WTC11 (cell line): ENCODE measurements around the gene JAZF1. TPM values are rescaled to one million over a fixed set of nuclear protein-coding genes. Genes with fewer than 3 reads are reported as not detected.

Experiments used
- ATAC-seq: fragments of 200-7000 bp; cut with Tn5 transposase; 2 replicates; pipeline ENCODE4 v1.10.0; 2021; ENCODE audit warnings: mild to moderate bottlenecking, moderate library complexity
- CTCF ChIA-PET: fragments of 300-600 bp; sonication (Branson Sonifier 250); formaldehyde crosslinking; loops from one replicate; lab custom pipeline; 2021; ENCODE audit warnings: antibody characterized with exemption; lab: Charles Lee
- POLR2A ChIA-PET: fragments of 350-600 bp; sonication (Branson Sonifier 250); formaldehyde crosslinking; loops from one replicate; lab custom pipeline; 2021; ENCODE audit warnings: antibody characterized with exemption; lab: Charles Lee
- DNase-seq: peaks from one replicate; pipeline ENCODE4 v3.0.0; 2021; ENCODE audit warnings: low spot score
- H3K27ac Mint-ChIP-seq: 2 replicates; pipeline ENCODE4 v1.8.0; 2021; ENCODE audit warnings: mixed read lengths
- H3K27me3 Mint-ChIP-seq: 2 replicates; pipeline ENCODE4 v1.8.0; 2021; ENCODE audit warnings: low read depth, mild to moderate bottlenecking, moderate library complexity, mixed read lengths
- H3K36me3 Mint-ChIP-seq: 2 replicates; pipeline ENCODE4 v1.8.0; 2021; ENCODE audit warnings: mixed read lengths
- H3K4me1 Mint-ChIP-seq: 2 replicates; pipeline ENCODE4 v1.8.0; 2022; ENCODE audit warnings: mixed read lengths
- H3K4me3 Mint-ChIP-seq: 2 replicates; pipeline ENCODE4 v1.8.0; 2021; ENCODE audit warnings: mild to moderate bottlenecking, moderate library complexity, mixed read lengths
- H3K9me3 Mint-ChIP-seq: 2 replicates; pipeline ENCODE4 v1.8.0; 2021; ENCODE audit warnings: mixed read lengths
- ESRRA ChIP-seq: sonication (generic); formaldehyde crosslinking; IDR thresholded peaks from 2 replicates; pipeline ENCODE4 v1.8.1; 2022; ENCODE audit warnings: mild to moderate bottlenecking, missing genetic modification reagents, borderline replicate concordance
- FOXK1 ChIP-seq: sonication (generic); formaldehyde crosslinking; IDR thresholded peaks from 2 replicates; pipeline ENCODE4 v1.8.0; 2022; ENCODE audit warnings: mild to moderate bottlenecking, moderate library complexity, missing genetic modification reagents
- FOXP4 ChIP-seq: sonication (generic); formaldehyde crosslinking; IDR thresholded peaks from 2 replicates; pipeline ENCODE4 v1.8.0; 2022; ENCODE audit warnings: mild to moderate bottlenecking, missing genetic modification reagents
- GTF2I ChIP-seq: fragments of 250-450 bp; sonication (Bioruptor Pico); conservative IDR thresholded peaks from 2 replicates; pipeline ENCODE4 v1.4.0; 2021; ENCODE audit warnings: mild to moderate bottlenecking
- HMGA2 ChIP-seq: fragments of 250-450 bp; sonication (Bioruptor Pico); IDR thresholded peaks from 2 replicates; pipeline ENCODE4 v1.4.0; 2021; ENCODE audit warnings: mild to moderate bottlenecking, moderate library complexity
- HMGXB4 ChIP-seq: sonication (generic); formaldehyde crosslinking; IDR thresholded peaks from 2 replicates; pipeline ENCODE4 v1.8.1; 2023; ENCODE audit warnings: mild to moderate bottlenecking, moderate library complexity, missing genetic modification reagents
- MAX ChIP-seq: sonication (generic); formaldehyde crosslinking; IDR thresholded peaks from 2 replicates; pipeline ENCODE4 v1.8.0; 2022; ENCODE audit warnings: mild to moderate bottlenecking, missing genetic modification reagents
- MXD4 ChIP-seq: fragments of 250-450 bp; sonication (Bioruptor Pico); IDR thresholded peaks from 2 replicates; pipeline ENCODE4 v1.8.0; 2021; ENCODE audit warnings: mild to moderate bottlenecking, moderate library complexity, borderline replicate concordance
- NR1H2 ChIP-seq: sonication (generic); formaldehyde crosslinking; IDR thresholded peaks from 2 replicates; pipeline ENCODE4 v1.9.0; 2021; ENCODE audit warnings: mild to moderate bottlenecking, moderate library complexity, missing genetic modification reagents
- NR2C2 ChIP-seq: sonication (generic); formaldehyde crosslinking; IDR thresholded peaks from 2 replicates; pipeline ENCODE4 v1.8.0; 2022; ENCODE audit warnings: mild to moderate bottlenecking, missing genetic modification reagents
- RELA ChIP-seq: sonication (generic); formaldehyde crosslinking; IDR thresholded peaks from 2 replicates; pipeline ENCODE4 v1.8.1; 2022; ENCODE audit warnings: missing genetic modification reagents, mild to moderate bottlenecking, borderline replicate concordance
- SMAD4 ChIP-seq: sonication (generic); formaldehyde crosslinking; IDR thresholded peaks from 2 replicates; pipeline ENCODE4 v1.8.0; 2022; ENCODE audit warnings: mild to moderate bottlenecking, missing genetic modification reagents
- SP1 ChIP-seq: sonication (generic); formaldehyde crosslinking; conservative IDR thresholded peaks from 2 replicates; pipeline ENCODE4 v1.8.1; 2022; ENCODE audit warnings: missing genetic modification reagents
- USF2 ChIP-seq: sonication (generic); formaldehyde crosslinking; IDR thresholded peaks from 2 replicates; pipeline ENCODE4 v1.8.1; 2023; ENCODE audit warnings: mild to moderate bottlenecking, missing genetic modification reagents, moderate library complexity
- ZNF416 ChIP-seq: fragments of 250-450 bp; sonication (Bioruptor Pico); IDR thresholded peaks from 2 replicates; pipeline ENCODE4 v1.9.0; 2021; ENCODE audit warnings: mild to moderate bottlenecking, inconsistent platforms
- ZSCAN18 ChIP-seq: fragments of 250-450 bp; sonication (Bioruptor Pico); IDR thresholded peaks from 2 replicates; pipeline ENCODE4 v2.1.2; 2022; ENCODE audit warnings: mild to moderate bottlenecking, moderate library complexity
- total RNA-seq: library from RNA; stranded (reverse); gene quantifications from 3 replicates; pipeline ENCODE4 v1.2.3, GENCODE V29; 2021
- TF ChIP-seq, protein P1 (sequence below): sonication (generic); formaldehyde crosslinking; IDR thresholded peaks from 2 replicates; pipeline ENCODE4 v1.8.0; 2023; ENCODE audit warnings: mild to moderate bottlenecking, missing genetic modification reagents
- TF ChIP-seq, protein P2 (sequence below): sonication (generic); formaldehyde crosslinking; IDR thresholded peaks from 2 replicates; pipeline ENCODE4 v1.8.1; 2023; ENCODE audit warnings: mild to moderate bottlenecking, missing genetic modification reagents

JAZF1 gene
- total RNA-seq, 1 experiment from 2014 or later: 19.0 TPM

- TF ChIP-seq ESRRA (CRISPR knock-in tag) (no peak), SMAD4 (CRISPR knock-in tag) (no peak), FOXK1 (CRISPR knock-in tag) (no peak), USF2 (no peak), HMGXB4 (CRISPR knock-in tag) (no peak), ZSCAN18 (CRISPR knock-in tag) (no peak), SP1 (no peak), HMGA2 (CRISPR knock-in tag) (no peak), NR1H2 (no peak), MAX (CRISPR knock-in tag) (no peak), NR2C2 (CRISPR knock-in tag) (no peak), RELA (CRISPR knock-in tag) (no peak), MXD4 (CRISPR knock-in tag) (no peak), FOXP4 (no peak), GTF2I (CRISPR knock-in tag) (no peak), ZNF416 (CRISPR knock-in tag) (no peak)
- TF ChIP-seq, protein P1, sequence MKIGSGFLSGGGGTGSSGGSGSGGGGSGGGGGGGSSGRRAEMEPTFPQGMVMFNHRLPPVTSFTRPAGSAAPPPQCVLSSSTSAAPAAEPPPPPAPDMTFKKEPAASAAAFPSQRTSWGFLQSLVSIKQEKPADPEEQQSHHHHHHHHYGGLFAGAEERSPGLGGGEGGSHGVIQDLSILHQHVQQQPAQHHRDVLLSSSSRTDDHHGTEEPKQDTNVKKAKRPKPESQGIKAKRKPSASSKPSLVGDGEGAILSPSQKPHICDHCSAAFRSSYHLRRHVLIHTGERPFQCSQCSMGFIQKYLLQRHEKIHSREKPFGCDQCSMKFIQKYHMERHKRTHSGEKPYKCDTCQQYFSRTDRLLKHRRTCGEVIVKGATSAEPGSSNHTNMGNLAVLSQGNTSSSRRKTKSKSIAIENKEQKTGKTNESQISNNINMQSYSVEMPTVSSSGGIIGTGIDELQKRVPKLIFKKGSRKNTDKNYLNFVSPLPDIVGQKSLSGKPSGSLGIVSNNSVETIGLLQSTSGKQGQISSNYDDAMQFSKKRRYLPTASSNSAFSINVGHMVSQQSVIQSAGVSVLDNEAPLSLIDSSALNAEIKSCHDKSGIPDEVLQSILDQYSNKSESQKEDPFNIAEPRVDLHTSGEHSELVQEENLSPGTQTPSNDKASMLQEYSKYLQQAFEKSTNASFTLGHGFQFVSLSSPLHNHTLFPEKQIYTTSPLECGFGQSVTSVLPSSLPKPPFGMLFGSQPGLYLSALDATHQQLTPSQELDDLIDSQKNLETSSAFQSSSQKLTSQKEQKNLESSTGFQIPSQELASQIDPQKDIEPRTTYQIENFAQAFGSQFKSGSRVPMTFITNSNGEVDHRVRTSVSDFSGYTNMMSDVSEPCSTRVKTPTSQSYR (CRISPR knock-in tag): no peak
- TF ChIP-seq, protein P2, sequence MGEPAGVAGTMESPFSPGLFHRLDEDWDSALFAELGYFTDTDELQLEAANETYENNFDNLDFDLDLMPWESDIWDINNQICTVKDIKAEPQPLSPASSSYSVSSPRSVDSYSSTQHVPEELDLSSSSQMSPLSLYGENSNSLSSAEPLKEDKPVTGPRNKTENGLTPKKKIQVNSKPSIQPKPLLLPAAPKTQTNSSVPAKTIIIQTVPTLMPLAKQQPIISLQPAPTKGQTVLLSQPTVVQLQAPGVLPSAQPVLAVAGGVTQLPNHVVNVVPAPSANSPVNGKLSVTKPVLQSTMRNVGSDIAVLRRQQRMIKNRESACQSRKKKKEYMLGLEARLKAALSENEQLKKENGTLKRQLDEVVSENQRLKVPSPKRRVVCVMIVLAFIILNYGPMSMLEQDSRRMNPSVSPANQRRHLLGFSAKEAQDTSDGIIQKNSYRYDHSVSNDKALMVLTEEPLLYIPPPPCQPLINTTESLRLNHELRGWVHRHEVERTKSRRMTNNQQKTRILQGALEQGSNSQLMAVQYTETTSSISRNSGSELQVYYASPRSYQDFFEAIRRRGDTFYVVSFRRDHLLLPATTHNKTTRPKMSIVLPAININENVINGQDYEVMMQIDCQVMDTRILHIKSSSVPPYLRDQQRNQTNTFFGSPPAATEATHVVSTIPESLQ (CRISPR knock-in tag): no peak
- ChIA-PET CTCF (interaction anchor here (1.5 to 2.3 kb wide), 2 partner anchors 33 to 65 kb away, joined by 6 to 7 read pairs; no protein-coding TSS in a partner anchor), POLR2A (no interaction called here)
- DNase-seq (no peak), ATAC-seq (no peak)
- H3K4me1 Mint-ChIP-seq: peaks cover 48% of the 10 kb centered on the region
- 0 out of 2 replicates have a peak, but pooled peaks cover 6% of the 10 kb centered on the region for H3K9me3 Mint-ChIP-seq
- peaks cover 61% of the 10 kb centered on the region for H3K27me3 Mint-ChIP-seq
- H3K4me3 Mint-ChIP-seq: no peak overlapping the region
- H3K27ac Mint-ChIP-seq: no peak overlapping the region
- peaks cover 9% of the 10 kb centered on the region for H3K36me3 Mint-ChIP-seq
These were observed 54.1 kb downstream of the JAZF1 start for GRCh38 chr7:28126410-28127041.
